Loucy (cell line): Measurements from ENCODE around the gene ICOSLG.

Experiments used
- EZH2phosphoT487 ChIP-seq: fragments of 200-600 bp; IDR thresholded peaks from 2 replicates; pipeline ENCODE4 v1.6.1; 2018; ENCODE audit warnings: antibody characterized with exemption, mild to moderate bottlenecking, moderate library complexity, borderline replicate concordance
- TF ChIP-seq, protein P1 (sequence below): fragments of 200-600 bp; sonication (generic); conservative IDR thresholded peaks from 2 replicates; pipeline ENCODE4 v1.5.1; 2014; ENCODE audit warnings: mild to moderate bottlenecking, antibody characterized with exemption, low read length

DNA sequence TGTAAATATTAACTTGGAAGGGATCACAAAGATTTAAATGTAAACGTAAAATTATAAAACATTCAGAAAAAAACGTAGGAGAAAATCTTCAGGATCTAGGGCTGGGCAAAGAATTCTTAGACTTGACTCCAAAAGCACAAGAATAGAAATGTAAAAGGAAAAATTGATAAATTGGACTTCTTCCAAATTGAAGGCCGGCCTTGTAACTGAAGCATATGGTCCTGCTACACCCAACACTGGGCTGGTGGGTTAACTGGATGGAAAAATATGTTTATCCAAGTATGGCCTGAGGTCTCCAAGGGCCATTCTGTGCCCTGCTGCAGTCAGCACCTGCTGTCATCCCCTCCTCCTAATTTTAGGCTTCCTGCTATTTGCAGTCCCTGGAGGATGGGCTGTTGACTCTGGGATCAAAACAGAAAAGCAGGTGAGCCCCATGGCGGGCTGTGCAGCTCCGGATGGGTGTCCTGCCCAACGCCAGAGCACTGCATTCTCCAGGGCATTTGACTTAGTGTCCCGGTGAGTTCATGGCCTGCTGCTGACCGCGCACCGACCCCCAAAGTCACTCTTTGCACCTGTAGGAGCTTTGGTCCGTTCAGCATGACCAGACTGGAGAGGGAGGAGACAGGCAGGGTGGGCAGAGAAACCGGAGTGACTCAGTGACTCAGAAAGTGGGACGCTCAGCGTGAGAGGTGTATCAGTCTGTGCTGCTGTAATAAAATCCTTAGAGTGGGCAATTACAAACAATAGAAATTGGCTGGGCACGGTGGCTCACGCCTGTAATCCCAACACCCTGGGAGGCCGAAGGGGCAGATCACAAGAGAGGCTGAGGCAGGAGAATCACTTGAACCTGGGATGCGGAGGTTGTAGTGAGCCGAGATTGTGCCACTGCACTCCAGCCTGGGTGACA, 38.9 kb upstream of the ICOSLG start:
- TF ChIP-seq, protein P1, sequence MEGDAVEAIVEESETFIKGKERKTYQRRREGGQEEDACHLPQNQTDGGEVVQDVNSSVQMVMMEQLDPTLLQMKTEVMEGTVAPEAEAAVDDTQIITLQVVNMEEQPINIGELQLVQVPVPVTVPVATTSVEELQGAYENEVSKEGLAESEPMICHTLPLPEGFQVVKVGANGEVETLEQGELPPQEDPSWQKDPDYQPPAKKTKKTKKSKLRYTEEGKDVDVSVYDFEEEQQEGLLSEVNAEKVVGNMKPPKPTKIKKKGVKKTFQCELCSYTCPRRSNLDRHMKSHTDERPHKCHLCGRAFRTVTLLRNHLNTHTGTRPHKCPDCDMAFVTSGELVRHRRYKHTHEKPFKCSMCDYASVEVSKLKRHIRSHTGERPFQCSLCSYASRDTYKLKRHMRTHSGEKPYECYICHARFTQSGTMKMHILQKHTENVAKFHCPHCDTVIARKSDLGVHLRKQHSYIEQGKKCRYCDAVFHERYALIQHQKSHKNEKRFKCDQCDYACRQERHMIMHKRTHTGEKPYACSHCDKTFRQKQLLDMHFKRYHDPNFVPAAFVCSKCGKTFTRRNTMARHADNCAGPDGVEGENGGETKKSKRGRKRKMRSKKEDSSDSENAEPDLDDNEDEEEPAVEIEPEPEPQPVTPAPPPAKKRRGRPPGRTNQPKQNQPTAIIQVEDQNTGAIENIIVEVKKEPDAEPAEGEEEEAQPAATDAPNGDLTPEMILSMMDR, result no peak
- TF ChIP-seq EZH2phosphoT487, result no peak
